Measurements from ENCODE around the gene NEK5. TPM values are rescaled to one million over a fixed set of nuclear protein-coding genes. Genes with fewer than 3 reads are reported as not detected.

Gene NEK5
- total and polyA plus RNA-seq, 2 experiments from 2014 or later = 1.2 to 1.3 TPM

GRCh38 chr13:52026246-52026626 is 102.6 kb downstream of the NEK5 start:
- DNase-seq (ENCODE audit: low spot score) = no peak
- Histone ChIP-seq H3K79me2 (peaks cover 48% of the 10 kb centered on the region), H4K20me1 (ENCODE audit: insufficient read depth, poor library complexity, severe bottlenecking) (peaks cover 2% of the 10 kb centered on the region), H3K27me3 (no peaks in the 10 kb centered on the region), H3K36me3 (replicated peaks; ENCODE audit: insufficient read depth, low read depth) (no peaks in the 10 kb centered on the region), H2AFZ (no peak overlapping the region), H3K4me1 (ENCODE audit: insufficient read depth) (peaks cover 18% of the 10 kb centered on the region), H3K27ac (no peak overlapping the region), H3K4me2 (no peak overlapping the region), H3K9me3 (ENCODE audit: low read depth) (no peaks in the 10 kb centered on the region), H3K4me3 (no peak overlapping the region), H3K9me2 (replicated peaks; ENCODE audit: insufficient read depth) (no peaks in the 10 kb centered on the region)
- WGBS (ENCODE audit: low lambda C conversion rate, missing lambda C conversion rate) = 89% methylated on average over 3 of the region's 3 CpGs
- TF ChIP-seq EZH2phosphoT487 (IDR thresholded peaks at IDR 0.05; ENCODE audit: low read depth, severe bottlenecking, unreplicated experiment) (no peak), EZH2 (IDR thresholded peaks at IDR 0.05; ENCODE audit: borderline replicate concordance) (no peak), CTCF (IDR thresholded peaks at IDR 0.05; ENCODE audit: poor library complexity) (no peak)

- Histone ChIP-seq H4K20me1 (ENCODE audit: insufficient read depth, poor library complexity, severe bottlenecking) (peaks cover 2% of the 10 kb centered on the region), H2AFZ (no peak overlapping the region), H3K4me1 (ENCODE audit: insufficient read depth) (peaks cover 18% of the 10 kb centered on the region), H3K27ac (peak overlapping the region; percentile 5), H3K9me2 (replicated peaks; ENCODE audit: insufficient read depth) (no peaks in the 10 kb centered on the region), H3K36me3 (replicated peaks; ENCODE audit: insufficient read depth, low read depth) (no peaks in the 10 kb centered on the region), H3K4me3 (no peak overlapping the region), H3K4me2 (peak overlapping the region; percentile 17), H3K27me3 (no peaks in the 10 kb centered on the region), H3K9me3 (ENCODE audit: low read depth) (no peaks in the 10 kb centered on the region), H3K79me2 (peaks cover 48% of the 10 kb centered on the region)
- TF ChIP-seq EZH2 (IDR thresholded peaks at IDR 0.05; ENCODE audit: borderline replicate concordance) = no peak
- TF ChIP-seq CTCF (IDR thresholded peaks at IDR 0.05; ENCODE audit: poor library complexity) = no peak
- no peak for DNase-seq (ENCODE audit: low spot score)
- 94% methylated on average over 8 of the region's 8 CpGs for WGBS (ENCODE audit: low lambda C conversion rate, missing lambda C conversion rate)
Measured at GRCh38 chr13:52025475-52026245, 103.2 kb downstream of the NEK5 start.

DNA sequence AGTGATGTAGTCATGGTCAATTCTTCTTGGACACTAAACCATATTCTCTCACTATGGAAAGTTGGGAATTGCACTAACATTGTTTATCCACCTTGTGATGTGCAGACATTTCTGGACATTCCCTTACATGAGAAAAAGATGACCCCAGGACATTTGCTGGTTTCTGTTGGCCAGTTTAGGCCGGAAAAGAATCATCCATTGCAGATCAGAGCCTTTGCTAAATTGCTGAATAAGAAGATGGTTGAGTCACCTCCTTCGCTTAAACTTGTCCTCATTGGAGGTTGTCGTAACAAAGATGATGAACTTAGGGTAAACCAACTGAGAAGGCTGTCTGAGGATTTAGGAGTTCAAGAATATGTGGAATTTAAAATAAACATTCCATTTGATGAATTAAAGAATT is 104.4 kb downstream of the NEK5 start, which contains the start of gene UTP14C:
UTP14C (plus strand) TSS at position 211 of the 400 bp plus-strand sequence. CDS start 4,114 bp downstream, outside the sequence.
- TF ChIP-seq EZH2phosphoT487 (IDR thresholded peaks at IDR 0.05; ENCODE audit: low read depth, severe bottlenecking, unreplicated experiment) (no peak), CTCF (IDR thresholded peaks at IDR 0.05; ENCODE audit: poor library complexity) (no peak), EZH2 (IDR thresholded peaks at IDR 0.05; ENCODE audit: borderline replicate concordance) (no peak)
- Histone ChIP-seq H3K9me2 (replicated peaks; ENCODE audit: insufficient read depth) (no peaks in the 10 kb centered on the region), H3K27ac (peak within 1 kb of the TSS; percentile 5), H3K79me2 (peaks cover 44% of the 10 kb centered on the region), H3K27me3 (no peaks in the 10 kb centered on the region), H3K9me3 (ENCODE audit: low read depth) (no peaks in the 10 kb centered on the region), H3K4me3 (no peak within 1 kb of the TSS), H3K36me3 (replicated peaks; ENCODE audit: insufficient read depth, low read depth) (no peaks in the 10 kb centered on the region), H3K4me1 (ENCODE audit: insufficient read depth) (peaks cover 18% of the 10 kb centered on the region), H4K20me1 (ENCODE audit: insufficient read depth, poor library complexity, severe bottlenecking) (peaks cover 2% of the 10 kb centered on the region), H3K4me2 (peak within 1 kb of the TSS; percentile 17), H2AFZ (no peak within 1 kb of the TSS)
- no peak for DNase-seq (ENCODE audit: low spot score)
- WGBS (ENCODE audit: low lambda C conversion rate, missing lambda C conversion rate) = 100% methylated on average over 3 of the region's 3 CpGs

Data from hepatocyte (in vitro differentiated cells).